ENCODE data around the gene ZNF750.

GRCh38 chr17:82843904-82844680 is 4.3 kb upstream of the ZNF750 start:
- no peak for TF ChIP-seq ZBTB21 (tag by site-specific recombination; IDR thresholded peaks at IDR 0.05)
- TF ChIP-seq ZNF175 (tag by site-specific recombination; IDR thresholded peaks at IDR 0.05), result no peak

Data from HEK293 (cell line).